Vagina (tissue), 2 donors: ENCODE data around the gene NCOR1. TPM values are rescaled to one million over a fixed set of nuclear protein-coding genes. Genes with fewer than 3 reads are reported as not detected.
"Not testable (repeated sequence)": the region's sequence is repeated elsewhere in the genome, so short reads cannot be mapped to it uniquely, and the experiment has no call there.

Experiments used
- DNase-seq, 2 donors: peaks; one replicate each; pipeline ENCODE4 v3.0.0-alpha.2; 2017; ENCODE audit errors: extremely low spot score in 2 of 2
- H3K27ac ChIP-seq: fragments of 200-600 bp; sonication (generic); one replicate; pipeline ENCODE4 v1.5.1; 2019
- H3K27me3 ChIP-seq: fragments of 200-600 bp; sonication (generic); one replicate; pipeline ENCODE4 v1.5.1; 2019
- H3K36me3 ChIP-seq, 2 donors: fragments of 200-600 bp; sonication (generic); one replicate each; pipeline ENCODE4 v1.5.1; 2017 to 2019
- H3K4me1 ChIP-seq: fragments of 200-600 bp; sonication (generic); one replicate; pipeline ENCODE4 v1.5.1; 2019
- H3K4me3 ChIP-seq, 2 donors: fragments of 200-600 bp; sonication (generic); 1 replicate in 1 of 2; 2 replicates in 1 of 2; pipeline ENCODE4 v1.5.1; 2016 to 2019
- H3K9me3 ChIP-seq: fragments of 200-600 bp; sonication (generic); one replicate; pipeline ENCODE4 v1.5.1; 2019
- CTCF ChIP-seq, 3 experiments: fragments of 450-650 bp in 2 of 3; fragments of 200-600 bp in 1 of 3; sonication (generic) in 1 of 3; IDR thresholded peaks; one replicate each; pipeline ENCODE4 v1.5.1; 2017 to 2019; ENCODE audit warnings: antibody characterized with exemption in 3 of 3, mild to moderate bottlenecking in 2 of 3, moderate library complexity in 2 of 3
- POLR2A ChIP-seq, 2 donors: fragments of 450-650 bp; IDR thresholded peaks; one replicate each; pipeline ENCODE4 v1.6.1; 2017; ENCODE audit warnings: antibody characterized with exemption in 2 of 2, mild to moderate bottlenecking in 2 of 2, moderate library complexity in 2 of 2
- POLR2AphosphoS5 ChIP-seq, 2 donors: sonication (generic); formaldehyde crosslinking; IDR thresholded peaks; one replicate each; pipeline ENCODE4 v1.9.0; 2017; ENCODE audit warnings: antibody characterized with exemption in 2 of 2, mild to moderate bottlenecking in 2 of 2, low read depth in 1 of 2; ENCODE audit not compliant: insufficient read depth in 1 of 2
- intact Hi-C: fragments of 100-400 bp; cut with DNase I; formaldehyde crosslinking; loops from one replicate; pipeline ENCODE4 v1.15.1; 2023
- total RNA-seq: library from RNA; depleted of rRNA; stranded (reverse); fragments of >200 nt; gene quantifications from one replicate; pipeline ENCODE4 v1.2.3, GENCODE V29; 2016

NCOR1 gene
- total RNA-seq, 1 donor from 2014 or later, result 175 TPM

- Histone ChIP-seq H3K27me3 (no peaks in the 10 kb centered on the region), H3K4me1 (peaks cover 50% of the 10 kb centered on the region), H3K9me3 (no peaks in the 10 kb centered on the region), H3K27ac (no peak overlapping the region), H3K36me3 (no peaks in the 10 kb centered on the region), H3K4me3 (no peak overlapping the region)
- DNase-seq, result no peak
- intact Hi-C loops, result no loop called here
- no peak for TF ChIP-seq CTCF (IDR thresholded peaks at IDR 0.05)
- no peak for TF ChIP-seq POLR2AphosphoS5 (IDR thresholded peaks at IDR 0.05; ENCODE audit: insufficient read depth in 1 of 2, low read depth in 1 of 2)
- no peak for TF ChIP-seq POLR2A (IDR thresholded peaks at IDR 0.05)
These were observed 16.2 kb downstream of the NCOR1 start for GRCh38 chr17:16199093-16199492.

- DNase-seq, result no peak
- H3K27ac ChIP-seq, result no peak overlapping the region
- no peaks in the 10 kb centered on the region for H3K27me3 ChIP-seq
- peaks cover 36% of the 10 kb centered on the region for H3K4me1 ChIP-seq
- H3K4me3 ChIP-seq, result no peak overlapping the region
- no peaks in the 10 kb centered on the region for H3K36me3 ChIP-seq
- intact Hi-C loops, result no loop called here
- TF ChIP-seq POLR2A (IDR thresholded peaks at IDR 0.05) (no peak), CTCF (IDR thresholded peaks at IDR 0.05) (no peak)
- H3K9me3 ChIP-seq, result no peaks in the 10 kb centered on the region
These were observed 18.1 kb downstream of the NCOR1 start for GRCh38 chr17:16197276-16197675.

- H3K27ac ChIP-seq, intact Hi-C loops, H3K4me3 ChIP-seq, H3K9me3 ChIP-seq, H3K36me3 ChIP-seq, H3K27me3 ChIP-seq, DNase-seq: not testable (repeated sequence)
- H3K4me1 ChIP-seq, result peaks cover 20% of the 10 kb centered on the region
These were observed 21.0 kb downstream of the NCOR1 start for GRCh38 chr17:16194307-16194835.

DNA sequence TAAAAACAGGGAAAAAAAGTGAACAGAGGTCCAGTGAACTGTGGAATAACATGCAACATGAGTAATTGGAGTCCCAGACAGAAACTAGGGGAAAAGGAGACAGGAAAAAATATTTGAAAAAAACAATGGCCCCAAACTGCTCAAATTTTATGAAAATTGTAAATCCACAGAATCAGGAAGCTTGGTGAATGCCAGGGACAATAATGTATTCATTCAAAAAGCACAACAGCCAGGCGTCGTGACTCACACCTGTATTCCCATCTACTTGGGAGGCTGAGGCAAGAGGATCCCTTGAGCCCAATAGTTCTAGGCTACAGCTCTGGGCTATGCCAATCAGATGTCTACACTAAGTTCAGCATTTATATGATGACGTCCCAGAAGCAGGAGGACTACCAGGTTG is 23.7 kb downstream of the NCOR1 start:
- H3K36me3 ChIP-seq, result peaks cover 0 to 11% of the 10 kb centered on the region in 2 donors
- peaks cover 18% of the 10 kb centered on the region for H3K4me1 ChIP-seq
- no peaks in the 10 kb centered on the region for H3K9me3 ChIP-seq
- no peak for DNase-seq
- no peak for TF ChIP-seq POLR2AphosphoS5 (IDR thresholded peaks at IDR 0.05; ENCODE audit: insufficient read depth in 1 of 2, low read depth in 1 of 2)
- TF ChIP-seq CTCF (IDR thresholded peaks at IDR 0.05), result no peak
- TF ChIP-seq POLR2A (IDR thresholded peaks at IDR 0.05), result no peak
- no peaks in the 10 kb centered on the region for H3K27me3 ChIP-seq
- intact Hi-C loops, result no loop called here
- H3K27ac ChIP-seq, result no peak overlapping the region
- H3K4me3 ChIP-seq, result no peak overlapping the region

DNA sequence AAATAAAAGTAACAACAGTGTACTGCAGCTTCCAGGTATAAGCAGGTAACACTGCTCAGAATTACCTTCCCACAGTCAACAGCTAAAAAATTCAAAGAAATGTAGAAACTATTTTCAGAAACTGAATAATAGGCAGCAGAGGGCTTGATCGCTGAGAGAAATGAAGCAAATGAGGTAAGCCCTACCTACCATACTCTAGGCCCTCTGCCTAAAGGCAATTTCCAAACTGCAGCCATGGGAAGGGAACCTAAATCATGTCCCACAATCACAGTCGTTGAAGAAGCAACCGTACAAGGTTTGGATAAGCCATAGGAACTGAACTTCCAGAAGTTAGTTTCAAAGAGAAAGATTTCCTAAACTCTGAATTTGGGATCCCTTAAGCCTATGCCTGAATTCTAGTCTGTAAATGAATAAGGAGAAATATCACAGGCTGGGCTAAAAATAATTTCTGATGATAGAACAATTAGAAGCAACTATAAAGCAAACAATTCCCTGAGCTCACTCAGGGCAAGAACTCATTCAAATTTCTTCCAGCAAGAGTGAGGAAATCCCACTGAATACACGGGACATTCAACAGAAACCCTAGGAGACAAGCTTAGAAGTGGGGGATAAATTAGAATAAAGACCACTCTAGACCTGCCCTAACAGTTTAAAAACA is 24.5 kb downstream of the NCOR1 start:
- no peak for DNase-seq
- Histone ChIP-seq H3K4me1 (peaks cover 20% of the 10 kb centered on the region), H3K4me3 (no peak overlapping the region), H3K9me3 (no peaks in the 10 kb centered on the region), H3K27me3 (no peaks in the 10 kb centered on the region), H3K36me3 (peaks cover 0 to 18% of the 10 kb centered on the region in 2 donors), H3K27ac (no peak overlapping the region)
- TF ChIP-seq POLR2A (IDR thresholded peaks at IDR 0.05) (no peak), CTCF (IDR thresholded peaks at IDR 0.05) (no peak), POLR2AphosphoS5 (IDR thresholded peaks at IDR 0.05; ENCODE audit: insufficient read depth in 1 of 2, low read depth in 1 of 2) (no peak)
- intact Hi-C loops, result no loop called here
